Measurements from ENCODE around the gene LY6G5B. TPM values are rescaled to one million over a fixed set of nuclear protein-coding genes. Genes with fewer than 3 reads are reported as not detected.
A peak's percentile ranks its signal among the peaks of the same experiment; 100 is the strongest.

LY6G5B gene
- polyA plus RNA-seq, 1 donor from 2014 or later: 0.49 TPM

- Mint-ChIP-seq H3K36me3 (no peaks in the 10 kb centered on the region), H3K4me1 (peaks cover 8 to 19% (median 17%) of the 10 kb centered on the region in 3 donors), H3K27ac (no peak overlapping the region), H3K4me3 (peak overlapping the region in 2 of 4 donors; percentile 6 to 43), H3K9me3 (no peaks in the 10 kb centered on the region), H3K27me3 (no peaks in the 10 kb centered on the region)
These were observed 18.3 kb downstream of the LY6G5B start for GRCh38 chr6:31687860-31688693.

GRCh38 chr6:31689249-31690110, 19.7 kb downstream of the LY6G5B start:
- H3K27ac Mint-ChIP-seq: peak overlapping the region in 1 of 3 donors; percentile 73
- no peaks in the 10 kb centered on the region for H3K27me3 Mint-ChIP-seq
- no peaks in the 10 kb centered on the region for H3K36me3 Mint-ChIP-seq
- peak overlapping the region in 2 of 4 donors; percentile 46 to 47 for H3K4me3 Mint-ChIP-seq
- peaks cover 8 to 19% (median 17%) of the 10 kb centered on the region in 3 donors for H3K4me1 Mint-ChIP-seq
- no peaks in the 10 kb centered on the region for H3K9me3 Mint-ChIP-seq

- Mint-ChIP-seq H3K4me1 (peaks cover 8 to 19% (median 17%) of the 10 kb centered on the region in 3 donors), H3K4me3 (peak overlapping the region in 1 of 4 donors; percentile 3), H3K27ac (peak overlapping the region in 1 of 3 donors; percentile 71), H3K36me3 (no peaks in the 10 kb centered on the region), H3K27me3 (no peaks in the 10 kb centered on the region), H3K9me3 (no peaks in the 10 kb centered on the region)
These were observed 20.7 kb downstream of the LY6G5B start for GRCh38 chr6:31690231-31691077.

GRCh38 chr6:31691078-31691463, 21.3 kb downstream of the LY6G5B start:
- H3K27ac Mint-ChIP-seq: no peak overlapping the region
- no peaks in the 10 kb centered on the region for H3K9me3 Mint-ChIP-seq

GRCh38 chr6:31691564-31692108, 21.9 kb downstream of the LY6G5B start:
- Mint-ChIP-seq H3K36me3 (no peaks in the 10 kb centered on the region), H3K4me3 (no peak overlapping the region), H3K27ac (no peak overlapping the region), H3K9me3 (no peaks in the 10 kb centered on the region), H3K27me3 (no peaks in the 10 kb centered on the region), H3K4me1 (peaks cover 8 to 19% (median 17%) of the 10 kb centered on the region in 3 donors)

More at GRCh38 chr6:31691078-31691463, 21.3 kb downstream of the LY6G5B start:
- H3K4me3 Mint-ChIP-seq: no peak overlapping the region
- H3K4me1 Mint-ChIP-seq: peaks cover 8 to 19% (median 17%) of the 10 kb centered on the region in 3 donors
- H3K36me3 Mint-ChIP-seq: no peaks in the 10 kb centered on the region
- no peaks in the 10 kb centered on the region for H3K27me3 Mint-ChIP-seq

- Mint-ChIP-seq H3K27ac (no peak overlapping the region), H3K27me3 (no peaks in the 10 kb centered on the region), H3K4me1 (peaks cover 8 to 18% (median 17%) of the 10 kb centered on the region in 3 donors), H3K36me3 (no peaks in the 10 kb centered on the region), H3K9me3 (no peaks in the 10 kb centered on the region), H3K4me3 (no peak overlapping the region)
These were observed 22.6 kb downstream of the LY6G5B start for GRCh38 chr6:31692353-31692752.

- Mint-ChIP-seq H3K4me3 (no peak overlapping the region), H3K9me3 (no peaks in the 10 kb centered on the region), H3K27ac (peak overlapping the region in 1 of 3 donors; percentile 35), H3K27me3 (no peaks in the 10 kb centered on the region), H3K36me3 (no peaks in the 10 kb centered on the region), H3K4me1 (peaks cover 8 to 17% (median 16%) of the 10 kb centered on the region in 3 donors)
These were observed 23.1 kb downstream of the LY6G5B start for GRCh38 chr6:31692886-31693285.

- H3K36me3 Mint-ChIP-seq: no peaks in the 10 kb centered on the region
- H3K9me3 Mint-ChIP-seq: no peaks in the 10 kb centered on the region
- no peak overlapping the region for H3K27ac Mint-ChIP-seq
- H3K4me1 Mint-ChIP-seq: peaks cover 8 to 17% (median 15%) of the 10 kb centered on the region in 3 donors
- no peak overlapping the region for H3K4me3 Mint-ChIP-seq
- no peaks in the 10 kb centered on the region for H3K27me3 Mint-ChIP-seq
These were observed 23.8 kb downstream of the LY6G5B start for GRCh38 chr6:31693535-31693934.

- Mint-ChIP-seq H3K4me3 (peak overlapping the region in 1 of 4 donors; percentile 41), H3K4me1 (peaks cover 0 to 18% (median 9%) of the 10 kb centered on the region in 3 donors), H3K27ac (peak overlapping the region; percentile 1 to 39 (median 36)), H3K36me3 (no peaks in the 10 kb centered on the region), H3K9me3 (no peaks in the 10 kb centered on the region), H3K27me3 (no peaks in the 10 kb centered on the region)
These were observed 27.8 kb downstream of the LY6G5B start for GRCh38 chr6:31697555-31697954.

- Mint-ChIP-seq H3K36me3 (no peaks in the 10 kb centered on the region), H3K4me1 (peaks cover 5 to 22% (median 13%) of the 10 kb centered on the region in 3 donors), H3K27me3 (no peaks in the 10 kb centered on the region), H3K9me3 (no peaks in the 10 kb centered on the region), H3K4me3 (peak overlapping the region; percentile 41 to 99 (median 84)), H3K27ac (peak overlapping the region in 2 of 3 donors; percentile 8 to 67)
These were observed 31.1 kb downstream of the LY6G5B start for GRCh38 chr6:31700740-31701401.

GRCh38 chr6:31701666-31702404, 32.1 kb downstream of the LY6G5B start:
- Mint-ChIP-seq H3K4me1 (peaks cover 5 to 22% (median 13%) of the 10 kb centered on the region in 3 donors), H3K36me3 (no peaks in the 10 kb centered on the region), H3K27me3 (no peaks in the 10 kb centered on the region), H3K4me3 (peak overlapping the region; percentile 82 to 99 (median 98)), H3K9me3 (no peaks in the 10 kb centered on the region), H3K27ac (peak overlapping the region; percentile 81 to 98 (median 98))

GRCh38 chr6:31702405-31702818, 32.6 kb downstream of the LY6G5B start:
- no peaks in the 10 kb centered on the region for H3K9me3 Mint-ChIP-seq
- H3K27ac Mint-ChIP-seq: peak overlapping the region; percentile 81 to 98 (median 98)
- H3K4me3 Mint-ChIP-seq: peak overlapping the region; percentile 82 to 99 (median 98)
- H3K36me3 Mint-ChIP-seq: no peaks in the 10 kb centered on the region
- H3K27me3 Mint-ChIP-seq: no peaks in the 10 kb centered on the region
- peaks cover 5 to 22% (median 13%) of the 10 kb centered on the region in 3 donors for H3K4me1 Mint-ChIP-seq

All from IgD-negative memory B cell (primary cell).